Right forelimb (tissue), 1 donor: ENCODE measurements around the gene LRRC3B.

Source experiments
- DNase-seq: peaks from one replicate; pipeline ENCODE4 v3.0.0-alpha.2; 2018

Gene LRRC3B

GRCh38 chr3:26713091-26713490, 90.5 kb downstream of the LRRC3B start:
- DNase-seq, result no peak

DNA sequence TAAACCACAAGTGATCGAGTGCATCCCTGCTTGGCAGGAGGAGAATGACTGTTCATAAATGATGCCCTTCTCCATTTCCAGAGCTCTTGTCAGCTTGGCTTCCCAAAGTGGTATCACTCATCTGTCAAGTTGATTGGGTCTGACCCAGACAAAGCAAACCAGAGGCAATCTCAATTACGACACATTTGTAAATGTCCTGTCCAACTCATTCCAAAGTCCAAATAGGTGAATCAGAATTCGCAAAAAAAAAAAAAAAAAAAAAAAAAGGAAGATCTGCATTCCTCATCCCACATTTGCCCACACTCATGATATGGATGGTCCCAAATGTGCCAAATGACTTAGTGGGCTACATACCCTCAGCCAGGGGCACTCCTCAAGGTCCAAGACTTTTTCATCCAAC, 91.9 kb downstream of the LRRC3B start:
- DNase-seq, result no peak

GRCh38 chr3:26715431-26715830, 92.9 kb downstream of the LRRC3B start:
- DNase-seq, result no peak

GRCh38 chr3:26718315-26718714, 95.7 kb downstream of the LRRC3B start:
- DNase-seq, result no peak

- DNase-seq, result no peak
These were observed 96.6 kb downstream of the LRRC3B start for GRCh38 chr3:26719134-26719533.

- DNase-seq, result no peak
These were observed 98.5 kb downstream of the LRRC3B start for GRCh38 chr3:26721047-26721446.

DNA sequence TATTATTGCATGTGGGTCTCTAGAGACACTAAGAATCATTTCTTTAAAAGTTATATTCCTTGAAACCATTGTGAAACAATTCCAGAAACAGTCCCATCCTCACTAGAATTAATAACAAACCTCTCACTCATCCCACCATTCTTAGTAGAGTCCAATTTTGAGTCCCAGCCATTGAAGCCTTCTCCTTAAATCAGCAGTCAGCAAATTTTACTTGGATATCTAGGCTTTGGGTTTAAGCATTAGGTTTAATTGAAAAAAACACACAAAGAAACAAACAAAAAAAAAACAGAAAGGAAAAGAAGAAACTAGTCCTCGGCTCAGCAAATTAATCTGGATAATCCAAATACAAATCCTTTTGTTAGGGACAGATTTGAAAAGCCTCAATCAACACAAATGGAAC, 109.3 kb downstream of the LRRC3B start:
- no peak for DNase-seq

GRCh38 chr3:26750263-26750662, 127.7 kb downstream of the LRRC3B start:
- no peak for DNase-seq

- no peak for DNase-seq
These were observed 129.9 kb downstream of the LRRC3B start for GRCh38 chr3:26752466-26752865.

GRCh38 chr3:26753095-26753494, 130.5 kb downstream of the LRRC3B start:
- no peak for DNase-seq

GRCh38 chr3:26757978-26758377, 135.4 kb downstream of the LRRC3B start:
- DNase-seq, result no peak
